CD4-positive, alpha-beta T cell treated with Interleukin-4 for 1 hour (primary cell): ENCODE data around the gene GRIN2B.

ENCODE experiments used
- DNase-seq, 2 donors: peaks; one replicate each; pipeline ENCODE4 v3.0.0-alpha.2; 2020 to 2022

The GRIN2B gene

GRCh38 chr12:13956060-13956590 is 25.3 kb downstream of the GRIN2B start:
- DNase-seq: no peak

- DNase-seq: no peak
These were observed 29.3 kb downstream of the GRIN2B start for GRCh38 chr12:13952096-13952495.

GRCh38 chr12:13950502-13950901 is 30.9 kb downstream of the GRIN2B start:
- no peak for DNase-seq

- no peak for DNase-seq
These were observed 32.8 kb downstream of the GRIN2B start for GRCh38 chr12:13948621-13949020.

GRCh38 chr12:13947276-13947946 is 34.0 kb downstream of the GRIN2B start:
- no peak for DNase-seq

- DNase-seq: no peak
These were observed 35.8 kb downstream of the GRIN2B start for GRCh38 chr12:13945641-13946040.

- DNase-seq: no peak
These were observed 36.2 kb downstream of the GRIN2B start for GRCh38 chr12:13945236-13945635.

- no peak for DNase-seq
These were observed 38.6 kb downstream of the GRIN2B start for GRCh38 chr12:13942826-13943225.

- DNase-seq: no peak
These were observed 39.8 kb downstream of the GRIN2B start for GRCh38 chr12:13941258-13942249.

- no peak for DNase-seq
These were observed 41.0 kb downstream of the GRIN2B start for GRCh38 chr12:13940335-13940865.

GRCh38 chr12:13937735-13938134 is 43.7 kb downstream of the GRIN2B start:
- no peak for DNase-seq

- DNase-seq: no peak
These were observed 46.2 kb downstream of the GRIN2B start for GRCh38 chr12:13935169-13935568.
